GM21447 (cell line): ENCODE data around the gene AGPAT3.

Experiments used
- ATAC-seq: cut with Tn5 transposase; IDR thresholded peaks from one replicate; pipeline ENCODE4 v1.9.1; 2021; ENCODE audit not compliant: unreplicated experiment

Gene AGPAT3

DNA sequence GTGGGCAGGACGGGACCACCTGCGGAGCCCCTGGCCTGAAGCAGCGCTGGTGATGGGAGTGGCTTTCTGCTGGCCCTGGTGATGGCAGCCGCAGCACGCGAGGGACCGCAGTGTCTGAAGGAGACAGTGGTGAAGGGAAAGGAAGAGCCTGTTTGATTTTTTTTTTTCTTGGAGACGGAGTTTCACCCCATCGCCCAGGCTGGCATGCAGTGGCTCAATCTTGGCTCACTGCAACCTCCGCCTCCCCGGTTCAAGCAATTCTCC lies 106.9 kb downstream of the AGPAT3 start:
- ATAC-seq, result no peak

GRCh38 chr21:43972850-43973633 lies 108.0 kb downstream of the AGPAT3 start:
- ATAC-seq, result no peak

DNA sequence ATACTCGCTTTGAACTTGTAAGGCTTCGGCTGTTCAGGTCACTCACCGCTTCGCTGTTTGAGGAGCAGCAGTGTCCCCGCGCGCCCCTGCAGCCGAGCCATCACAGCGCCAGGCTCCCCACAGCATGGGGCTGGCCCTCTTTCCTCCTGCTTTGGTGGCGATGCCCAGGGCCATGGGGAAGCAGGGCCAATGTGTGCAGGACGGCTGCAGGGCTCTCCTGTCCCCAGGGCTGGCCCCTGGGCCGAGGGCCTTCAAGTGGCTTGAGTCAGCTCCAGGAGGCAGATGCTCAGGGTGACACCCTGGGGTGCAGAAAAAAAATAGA lies 108.6 kb downstream of the AGPAT3 start:
- ATAC-seq, result no peak

DNA sequence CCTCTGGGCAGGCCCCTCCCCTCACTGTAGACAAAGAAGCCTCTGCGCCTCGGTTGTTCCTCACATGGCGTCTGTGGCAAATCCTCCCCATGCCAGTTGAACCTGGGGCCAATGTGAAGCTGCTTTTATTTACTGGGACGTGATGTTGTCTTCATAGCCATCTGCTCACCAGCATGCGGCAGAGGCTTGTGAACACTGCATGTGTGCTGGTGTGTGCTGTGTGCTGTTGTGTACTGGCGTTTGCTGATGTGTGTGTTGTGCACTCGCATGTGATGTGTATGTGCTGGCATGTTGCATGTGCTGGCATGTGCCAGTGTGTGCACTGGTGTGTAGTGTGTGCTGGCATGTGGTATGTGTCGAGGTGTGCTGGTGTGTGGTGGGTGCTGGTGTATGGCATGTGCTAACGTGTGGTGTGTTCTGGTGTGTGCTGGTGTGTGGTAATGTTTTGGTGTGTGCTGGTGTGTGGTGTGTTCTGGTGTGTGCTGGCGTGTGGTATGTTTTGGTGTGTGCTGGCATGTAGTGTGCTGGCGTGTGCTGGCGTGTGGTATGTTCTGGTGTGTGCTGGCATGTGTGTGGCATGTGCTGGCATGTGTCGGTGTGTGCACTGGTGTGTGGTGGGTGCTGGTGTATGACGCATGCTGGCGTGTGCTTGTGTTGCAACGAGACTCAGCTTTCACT lies 109.9 kb downstream of the AGPAT3 start:
- no peak for ATAC-seq

DNA sequence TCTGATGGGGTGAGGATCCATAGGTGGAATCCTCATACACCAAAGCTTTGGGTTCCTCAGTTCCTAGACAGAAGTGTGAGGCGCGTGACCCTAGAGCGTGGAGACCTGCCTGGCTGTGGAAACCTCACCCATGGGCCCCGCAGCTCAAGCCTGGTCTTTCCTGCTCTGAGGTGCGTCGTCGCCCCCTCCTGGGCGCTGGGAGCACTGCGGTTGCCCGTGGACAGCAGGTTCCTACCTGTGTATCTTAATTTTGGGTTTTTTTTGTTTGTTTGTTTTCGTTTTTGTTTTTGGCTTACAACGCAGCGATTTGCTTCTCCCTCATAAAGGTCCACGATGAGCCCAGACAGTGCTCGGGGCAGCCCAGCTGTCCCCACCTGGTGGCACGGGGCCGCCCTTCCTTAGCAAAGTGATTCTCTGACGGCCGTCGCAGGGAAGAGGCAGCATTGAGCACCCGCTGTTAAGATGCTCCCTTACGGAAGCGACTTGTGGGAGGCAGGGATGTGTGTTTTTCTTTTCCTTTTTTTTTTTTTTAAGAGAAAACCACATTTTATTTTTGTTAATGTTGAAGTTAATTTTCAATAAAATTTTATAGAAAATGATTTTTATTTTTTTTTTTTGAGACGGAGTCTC lies 110.6 kb downstream of the AGPAT3 start:
- ATAC-seq, result no peak

DNA sequence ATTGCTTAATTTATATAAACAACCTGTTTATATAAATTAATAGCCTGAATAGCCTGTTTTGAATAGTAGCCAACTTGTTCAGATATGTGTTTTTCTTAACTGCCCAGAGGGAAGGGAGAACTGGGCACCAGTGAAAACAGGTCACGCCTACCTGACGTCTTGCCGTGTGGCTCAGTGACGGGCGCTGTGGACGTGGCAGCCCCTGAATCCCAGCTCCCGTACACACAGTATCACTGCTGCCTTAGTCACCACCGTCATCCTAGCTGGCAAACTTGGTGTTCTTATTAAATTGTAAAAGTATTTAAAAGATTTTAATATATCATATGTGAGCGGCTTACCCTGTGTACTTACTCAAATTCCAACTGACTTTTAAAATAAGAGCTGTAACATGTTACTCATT lies 111.6 kb downstream of the AGPAT3 start:
- no peak for ATAC-seq

DNA sequence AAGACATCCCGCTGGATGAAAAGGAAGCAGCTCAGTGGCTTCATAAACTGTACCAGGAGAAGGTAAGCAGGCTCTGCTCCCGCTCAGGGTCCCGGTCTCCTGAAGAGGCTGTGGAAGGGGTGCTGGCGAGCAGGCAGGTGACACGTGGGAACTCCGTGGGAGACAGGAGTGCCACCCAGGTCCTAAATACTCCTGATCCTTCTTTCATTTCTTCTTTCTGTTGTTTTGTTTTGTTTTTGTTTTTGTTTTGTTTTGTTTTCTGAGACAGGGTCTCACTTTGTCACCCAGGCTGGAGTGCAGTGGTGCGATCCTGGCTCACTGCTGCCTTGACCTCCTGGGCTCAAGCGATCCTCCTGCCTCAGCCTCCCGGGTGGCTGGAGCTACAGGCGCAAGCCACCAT lies 113.0 kb downstream of the AGPAT3 start:
- ATAC-seq, result no peak

DNA sequence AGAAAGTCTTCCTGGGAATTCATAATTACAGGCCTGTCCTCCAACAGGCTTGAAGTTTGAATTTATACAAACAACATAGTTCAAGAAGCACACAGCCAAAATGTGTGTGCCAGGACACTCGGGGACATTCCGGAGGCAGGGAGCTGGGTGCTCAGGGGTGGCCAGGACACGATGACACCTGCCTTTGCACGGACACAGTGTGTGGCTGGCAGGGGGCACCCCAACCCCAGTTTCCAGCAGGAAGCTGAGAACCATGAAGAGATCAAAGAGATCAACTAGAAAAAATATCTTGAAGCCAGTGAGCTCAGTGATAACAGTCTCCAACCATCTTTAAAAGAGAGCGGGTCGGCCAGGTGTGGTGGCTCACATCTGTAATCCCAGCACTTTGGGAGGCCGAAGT lies 114.6 kb downstream of the AGPAT3 start:
- no peak for ATAC-seq

DNA sequence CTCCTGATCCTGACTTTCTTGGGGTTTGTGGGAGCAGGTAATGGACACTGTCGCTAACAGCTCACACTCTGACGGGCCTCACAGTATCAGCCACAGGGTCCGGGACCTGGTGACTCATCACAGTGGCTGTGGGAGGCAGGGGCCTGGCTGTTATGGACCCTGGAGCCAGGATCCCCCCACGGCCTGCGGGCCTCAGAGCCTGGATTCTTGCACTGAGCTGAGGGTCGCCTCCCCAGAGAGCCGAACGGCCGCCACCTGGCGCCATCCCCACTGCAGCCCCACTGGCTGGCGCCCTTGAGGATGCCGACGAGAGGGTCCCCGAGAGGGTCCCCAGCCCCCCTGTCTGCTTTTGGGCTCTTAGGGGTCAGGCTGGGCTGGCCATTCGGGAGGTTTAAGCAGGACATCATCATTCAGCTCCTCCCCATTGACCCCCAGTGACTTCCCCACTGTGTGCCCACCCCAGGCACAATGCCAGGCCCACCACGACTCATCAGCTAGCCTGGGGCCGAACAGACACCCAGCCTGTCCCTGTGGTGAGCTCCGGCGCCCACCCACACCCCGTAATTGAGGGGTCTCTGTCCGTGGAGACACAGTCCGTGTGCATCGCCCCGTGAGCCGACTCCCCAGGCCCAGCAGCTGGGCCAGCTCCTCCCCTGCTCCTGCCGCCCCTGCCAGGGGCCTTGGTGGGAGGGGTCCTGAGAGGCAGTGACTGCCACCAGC lies 116.3 kb downstream of the AGPAT3 start:
- ATAC-seq, result no peak

DNA sequence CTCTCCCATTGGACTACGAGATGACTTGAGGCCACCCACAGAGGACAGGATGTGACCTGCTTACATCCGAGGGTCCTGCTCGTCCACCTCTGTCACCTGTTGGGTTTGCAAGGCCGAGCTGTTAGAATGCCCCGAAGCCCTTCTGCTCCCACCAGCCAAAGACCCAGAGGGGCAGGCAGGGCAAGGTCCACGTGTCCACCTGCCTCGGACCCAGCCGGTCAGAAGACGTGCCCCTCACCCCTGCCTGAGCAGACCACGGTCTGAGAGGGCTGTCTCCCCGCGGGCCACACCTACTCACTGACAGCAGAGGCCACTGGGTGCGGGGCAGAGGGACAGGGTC lies 116.8 kb downstream of the AGPAT3 start:
- no peak for ATAC-seq

DNA sequence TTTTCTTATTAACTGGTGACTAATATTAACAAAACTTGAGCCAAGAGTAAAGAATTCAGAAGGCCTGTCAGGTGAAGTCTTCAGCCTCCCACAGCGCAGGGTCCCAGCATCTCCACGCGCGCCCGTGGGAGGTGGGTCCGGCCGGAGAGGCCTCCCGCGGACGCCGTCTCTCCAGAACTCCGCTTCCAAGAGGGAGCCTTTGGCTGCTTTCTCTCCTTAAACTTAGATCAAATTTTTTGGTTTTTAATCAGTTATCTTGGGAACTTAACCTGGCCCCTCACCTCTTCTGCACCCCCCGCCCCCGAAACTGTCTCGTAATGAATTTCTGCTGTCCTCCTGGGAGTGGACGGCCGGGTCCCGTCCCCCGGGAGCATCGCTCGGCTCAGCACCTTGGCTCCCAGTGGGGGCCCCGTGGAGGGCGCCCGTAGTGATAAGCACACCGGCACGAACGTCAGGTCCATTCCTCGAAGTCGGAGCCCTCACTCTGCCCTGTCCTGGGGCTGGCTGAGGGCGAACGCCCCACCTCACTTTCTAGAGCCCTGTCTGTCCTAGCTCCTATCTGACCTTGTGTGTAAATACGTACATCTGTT lies 117.6 kb downstream of the AGPAT3 start:
- ATAC-seq, result no peak

- ATAC-seq, result no peak
Observed at GRCh38 chr21:43983390-43983789, 118.4 kb downstream of the AGPAT3 start.

- no peak for ATAC-seq
Observed at GRCh38 chr21:43983860-43984420, 118.9 kb downstream of the AGPAT3 start.

DNA sequence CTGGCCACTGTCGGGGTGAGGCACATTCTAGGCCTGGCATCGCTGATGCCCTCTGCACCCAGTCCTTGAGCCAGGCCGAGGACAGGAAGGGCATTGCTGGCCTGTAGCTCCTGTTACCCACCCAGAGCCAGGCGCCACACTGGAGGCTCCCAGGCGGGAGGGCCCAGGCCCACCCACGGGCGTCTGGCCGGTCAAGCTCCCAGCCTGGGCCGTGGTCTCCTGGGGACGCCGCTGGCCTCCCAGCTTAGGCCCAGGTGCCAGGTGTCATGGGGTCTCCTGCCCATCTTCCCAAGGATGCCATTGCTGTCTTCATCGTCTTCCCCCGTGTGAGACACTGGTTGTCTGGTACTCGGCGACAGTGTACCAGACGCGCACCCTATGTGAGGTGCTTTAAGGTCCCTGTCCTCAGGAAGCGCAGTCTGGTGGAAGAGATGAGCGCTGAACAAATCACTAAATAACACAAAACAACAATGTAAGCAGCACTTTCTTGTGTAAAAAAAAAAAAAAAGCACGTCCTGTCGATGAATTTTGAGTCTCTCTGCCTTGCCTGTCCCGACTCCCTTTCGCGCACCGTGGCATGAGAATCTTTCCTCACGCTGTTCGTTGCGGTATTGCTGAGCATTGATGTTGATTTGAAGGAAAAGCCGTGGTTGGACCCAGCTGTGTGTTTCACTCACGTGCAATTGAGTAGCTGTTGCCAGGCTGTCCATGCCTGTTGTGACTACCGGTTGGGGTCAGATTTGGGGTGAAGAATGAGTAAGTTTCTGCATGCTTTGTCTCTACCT lies 120.1 kb downstream of the AGPAT3 start:
- ATAC-seq, result no peak

- ATAC-seq, result no peak
Observed at GRCh38 chr21:43985690-43986251, 120.7 kb downstream of the AGPAT3 start.

DNA sequence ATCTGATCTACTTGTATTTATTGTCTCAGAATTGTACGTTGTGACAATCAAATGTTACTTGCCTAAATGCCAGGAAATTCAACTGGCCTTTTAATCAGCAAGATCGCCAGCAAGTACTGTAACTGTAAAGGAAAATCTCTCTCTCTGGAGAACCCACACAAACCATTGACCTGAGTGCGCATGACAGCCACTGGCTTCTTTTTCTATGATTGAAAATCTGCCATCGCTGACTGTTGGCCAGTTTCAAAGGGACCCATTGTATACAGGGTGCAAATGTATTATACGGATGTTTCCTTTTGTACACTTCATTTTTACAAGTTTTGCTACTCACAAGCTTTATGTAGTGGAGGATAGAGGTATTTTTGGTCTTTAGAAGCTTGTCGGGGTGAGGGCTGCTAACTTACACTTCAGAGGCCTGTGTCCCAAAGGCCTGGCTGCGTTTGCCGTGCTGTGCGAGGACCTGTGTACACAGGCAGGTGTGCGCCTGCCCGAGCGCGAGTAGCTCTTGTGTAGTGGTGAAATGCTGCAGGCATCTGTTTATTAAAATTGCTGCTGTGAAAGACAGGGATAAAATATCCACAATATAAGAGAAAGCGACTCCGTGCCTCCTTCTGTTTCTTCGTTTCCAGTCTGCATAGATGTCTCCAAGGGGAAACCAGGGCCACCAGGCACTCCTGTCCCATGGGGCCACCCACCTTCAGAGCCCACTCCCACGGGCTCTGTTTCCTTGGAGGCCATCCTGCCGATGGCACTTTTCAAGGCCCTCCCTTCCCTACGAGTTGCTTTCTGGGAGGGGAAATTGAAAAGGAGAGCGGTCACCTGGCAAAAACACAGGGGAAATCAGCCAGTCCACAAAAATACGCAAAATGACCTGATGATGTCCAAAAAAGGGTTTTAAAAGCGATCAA lies 121.8 kb downstream of the AGPAT3 start:
- no peak for ATAC-seq

DNA sequence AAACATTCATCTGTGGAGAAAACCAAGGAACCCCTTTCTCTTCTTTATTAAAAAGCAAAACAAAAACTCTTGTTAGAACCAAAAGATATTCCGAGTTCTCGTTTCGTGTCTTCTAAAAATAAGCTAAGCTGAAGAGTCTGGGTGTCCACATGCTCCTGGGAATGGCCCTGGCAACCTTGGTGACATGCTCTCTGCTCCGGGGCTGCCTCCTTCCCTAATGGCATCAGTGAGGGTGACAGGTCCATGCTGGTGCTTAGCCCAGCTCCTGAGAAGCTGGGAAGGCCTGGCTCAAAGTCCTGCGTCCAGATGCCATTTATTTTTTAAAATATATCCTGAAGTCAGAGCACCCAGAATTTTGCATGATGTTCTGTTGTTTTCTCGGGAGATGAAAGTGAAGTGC lies 122.5 kb downstream of the AGPAT3 start:
- ATAC-seq, result no peak

- ATAC-seq, result no peak
Observed at GRCh38 chr21:43988016-43988415, 123.0 kb downstream of the AGPAT3 start.

DNA sequence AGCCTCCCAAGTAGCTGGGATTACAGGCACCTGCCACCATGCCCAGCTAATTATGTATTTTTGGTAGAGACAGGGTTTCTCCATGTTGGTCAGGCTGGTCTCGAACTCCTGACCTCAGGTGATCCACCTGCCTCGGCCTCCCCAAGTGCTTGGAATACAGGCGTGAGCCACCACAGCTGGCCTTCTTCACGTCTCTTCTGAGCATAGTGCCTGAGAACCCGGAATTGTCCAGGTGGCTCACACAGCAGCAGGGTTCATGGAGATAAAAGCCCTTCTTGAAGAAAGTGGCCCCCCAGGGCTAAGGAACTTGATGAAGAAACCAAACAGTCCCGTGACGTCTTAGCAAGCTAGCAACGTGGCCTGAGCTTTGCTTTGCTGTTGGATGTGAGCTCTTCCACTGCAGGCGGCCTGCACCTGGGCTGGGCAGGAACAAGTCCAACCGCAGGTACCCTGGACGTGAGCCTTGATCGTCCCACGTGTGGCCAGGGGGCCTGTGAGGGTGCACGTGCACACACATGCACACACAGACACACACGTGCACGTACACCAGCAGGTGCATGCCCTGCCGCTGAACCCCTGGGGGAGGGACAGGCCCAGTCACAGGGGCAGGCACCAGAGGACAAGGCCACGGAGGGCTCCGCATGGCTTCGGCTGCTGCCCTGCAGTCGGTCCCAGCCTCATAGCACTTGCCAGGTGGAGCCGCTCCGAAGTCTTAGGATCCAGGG lies 123.6 kb downstream of the AGPAT3 start:
- ATAC-seq, result no peak
